ENCODE measurements around the gene MYT1.

MYT1 gene

DNA sequence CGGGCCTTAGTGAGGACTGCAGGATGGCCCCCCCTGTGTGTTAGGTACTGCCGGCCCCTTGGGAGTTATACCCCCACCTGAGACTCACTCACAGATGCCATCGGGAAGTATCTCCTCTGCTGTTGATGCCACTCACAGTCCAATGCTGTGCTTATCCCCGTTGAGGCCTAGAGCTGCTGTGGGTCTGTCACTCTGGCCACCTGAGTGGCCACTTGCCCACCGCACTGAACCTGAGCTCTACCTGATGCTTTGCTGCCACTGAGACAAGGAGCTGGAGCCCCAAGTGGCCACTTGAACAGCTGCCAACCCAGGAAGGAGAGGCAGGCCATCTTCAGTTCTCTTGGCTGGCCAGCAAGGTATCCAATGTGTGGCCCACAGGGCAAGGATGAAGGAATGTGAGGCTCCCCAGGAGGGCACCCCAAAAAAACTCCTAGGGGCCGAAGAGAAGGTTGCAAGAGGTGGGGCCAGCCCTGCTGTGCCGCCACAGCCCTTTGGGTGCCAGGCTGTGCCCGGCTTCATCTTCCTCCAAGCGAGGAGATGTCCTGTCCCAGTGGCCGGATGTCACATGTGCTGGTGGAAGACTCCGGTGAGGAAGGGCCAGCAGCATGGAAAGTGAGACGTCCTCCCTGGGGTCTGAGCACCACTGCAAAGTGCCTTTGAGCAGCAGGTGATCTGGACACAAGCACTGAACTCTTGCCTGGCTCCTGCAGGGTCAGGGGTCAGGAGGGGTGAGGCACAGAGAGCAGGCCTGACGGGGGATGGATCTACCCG lies 61.8 kb downstream of the MYT1 start:
- H3K4me3 ChIP-seq (ENCODE audit: low read depth, low read length) = no peak overlapping the region
- TF ChIP-seq, protein P1, sequence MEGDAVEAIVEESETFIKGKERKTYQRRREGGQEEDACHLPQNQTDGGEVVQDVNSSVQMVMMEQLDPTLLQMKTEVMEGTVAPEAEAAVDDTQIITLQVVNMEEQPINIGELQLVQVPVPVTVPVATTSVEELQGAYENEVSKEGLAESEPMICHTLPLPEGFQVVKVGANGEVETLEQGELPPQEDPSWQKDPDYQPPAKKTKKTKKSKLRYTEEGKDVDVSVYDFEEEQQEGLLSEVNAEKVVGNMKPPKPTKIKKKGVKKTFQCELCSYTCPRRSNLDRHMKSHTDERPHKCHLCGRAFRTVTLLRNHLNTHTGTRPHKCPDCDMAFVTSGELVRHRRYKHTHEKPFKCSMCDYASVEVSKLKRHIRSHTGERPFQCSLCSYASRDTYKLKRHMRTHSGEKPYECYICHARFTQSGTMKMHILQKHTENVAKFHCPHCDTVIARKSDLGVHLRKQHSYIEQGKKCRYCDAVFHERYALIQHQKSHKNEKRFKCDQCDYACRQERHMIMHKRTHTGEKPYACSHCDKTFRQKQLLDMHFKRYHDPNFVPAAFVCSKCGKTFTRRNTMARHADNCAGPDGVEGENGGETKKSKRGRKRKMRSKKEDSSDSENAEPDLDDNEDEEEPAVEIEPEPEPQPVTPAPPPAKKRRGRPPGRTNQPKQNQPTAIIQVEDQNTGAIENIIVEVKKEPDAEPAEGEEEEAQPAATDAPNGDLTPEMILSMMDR (IDR thresholded peaks at IDR 0.05; ENCODE audit: low read depth, low read length) = no peak

DNA sequence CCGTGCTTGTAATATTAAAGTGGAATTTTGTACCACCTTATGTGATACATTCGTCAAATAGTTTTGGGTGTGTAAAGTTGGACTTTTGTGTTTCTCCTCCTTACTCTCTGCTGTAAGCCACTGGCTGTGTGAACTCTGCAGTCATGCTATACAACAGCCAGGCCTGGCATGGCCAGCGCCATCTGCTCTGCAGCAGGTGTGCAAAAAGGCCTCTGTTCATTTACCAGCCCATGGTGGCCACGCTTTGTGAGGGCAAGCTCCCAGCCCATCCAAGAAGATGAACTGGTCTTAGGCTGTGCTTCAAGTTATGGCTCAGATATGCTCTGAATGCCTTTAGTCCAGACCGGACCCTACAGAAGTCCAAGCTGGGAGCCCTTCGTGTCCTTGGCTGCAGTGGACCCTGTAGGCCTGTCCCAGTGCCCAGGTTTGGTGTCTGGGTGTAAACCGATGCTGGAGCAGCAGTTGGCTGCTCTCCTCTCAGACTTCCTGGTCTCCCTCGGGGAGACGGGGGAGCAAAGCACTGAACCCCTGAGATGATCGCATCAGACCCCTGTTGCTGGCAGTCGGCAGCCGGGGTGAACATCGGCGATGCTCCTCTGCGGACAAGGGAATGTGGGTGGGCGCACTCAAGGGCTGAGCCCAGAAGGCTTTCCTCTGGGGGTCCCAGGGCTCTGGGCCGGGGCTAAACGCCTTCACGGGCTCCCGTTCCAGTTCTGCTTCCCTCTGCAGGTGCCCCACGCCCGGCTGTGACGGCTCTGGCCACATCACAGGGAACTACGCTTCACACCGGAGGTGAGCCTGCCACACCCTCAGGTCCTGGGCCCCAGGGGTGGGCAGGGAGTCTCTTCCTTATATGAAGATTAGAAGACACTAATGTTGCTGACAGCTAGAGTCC lies 62.7 kb downstream of the MYT1 start:
- TF ChIP-seq, protein P1 (IDR thresholded peaks at IDR 0.05; ENCODE audit: low read depth, low read length) = no peak

DNA sequence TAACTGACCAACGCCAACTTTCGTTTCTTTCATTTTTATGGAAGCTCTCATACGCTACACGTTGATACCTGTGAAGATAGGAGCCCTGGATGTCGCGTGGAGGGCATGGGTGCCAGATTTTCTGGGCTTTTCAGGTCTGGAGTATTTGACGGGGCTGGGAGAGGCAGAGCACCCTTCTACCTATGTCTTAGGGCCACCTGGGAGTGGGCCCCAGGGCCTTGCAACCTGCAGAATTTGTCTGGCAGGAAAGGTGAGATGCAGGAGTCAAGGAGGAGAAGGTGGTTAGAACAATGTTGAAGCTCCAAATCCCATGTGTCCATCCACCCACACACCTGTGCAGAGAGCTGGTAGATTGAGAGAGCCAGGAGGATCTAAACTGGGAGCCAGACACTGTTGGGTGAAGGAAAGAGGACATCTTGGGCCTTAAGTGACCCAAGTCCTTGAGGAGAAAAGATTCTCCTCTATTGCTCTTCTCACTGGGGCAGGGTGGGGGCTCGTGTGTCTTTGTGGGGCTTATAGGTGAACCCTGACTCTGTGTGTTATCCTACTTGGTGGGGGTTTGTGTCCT lies 63.9 kb downstream of the MYT1 start:
- TF ChIP-seq, protein P1 (IDR thresholded peaks at IDR 0.05; ENCODE audit: low read depth, low read length) = no peak
- H3K4me3 ChIP-seq (ENCODE audit: low read depth, low read length) = no peak overlapping the region

More for the DNA sequence above, 62.7 kb downstream of the MYT1 start:
- H3K4me3 ChIP-seq (ENCODE audit: low read depth, low read length) = no peak overlapping the region

DNA sequence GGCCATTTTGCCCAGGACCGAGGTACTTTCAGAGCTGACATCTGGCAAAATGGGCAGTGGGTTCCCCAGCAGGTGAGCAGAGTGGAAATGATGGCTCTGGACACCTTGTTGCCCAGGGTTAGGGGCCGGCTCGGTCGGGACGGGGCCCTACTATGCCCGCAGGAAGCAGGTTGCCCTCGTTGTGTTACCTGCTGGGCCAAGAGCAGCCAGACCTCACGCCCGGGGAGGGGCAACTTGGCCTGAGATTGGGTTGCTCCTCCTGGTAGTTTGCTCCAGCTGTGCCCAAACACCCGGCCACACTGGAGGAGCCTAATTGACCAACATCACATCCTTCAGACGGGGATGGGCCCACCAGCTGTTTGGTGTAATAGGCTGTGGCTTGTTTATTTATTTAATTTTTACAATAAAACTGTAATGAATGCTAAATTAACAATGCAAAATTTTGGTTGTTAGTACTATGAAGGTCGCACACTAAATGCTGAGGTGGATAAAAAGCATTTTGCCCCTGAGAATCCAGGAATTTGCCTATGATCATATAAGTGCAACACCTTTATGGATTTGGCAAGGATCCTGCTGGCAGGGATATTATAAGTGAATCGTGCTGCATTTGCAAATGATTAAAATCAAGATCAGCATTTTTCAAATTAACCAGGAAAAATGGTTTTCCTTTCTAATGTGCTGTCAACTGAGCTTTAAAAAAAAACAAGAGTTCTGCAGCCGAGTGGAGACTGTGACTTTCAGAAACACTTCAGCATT lies 64.7 kb downstream of the MYT1 start:
- TF ChIP-seq, protein P1 (IDR thresholded peaks at IDR 0.05; ENCODE audit: low read depth, low read length) = no peak
- H3K4me3 ChIP-seq (ENCODE audit: low read depth, low read length) = no peak overlapping the region

DNA sequence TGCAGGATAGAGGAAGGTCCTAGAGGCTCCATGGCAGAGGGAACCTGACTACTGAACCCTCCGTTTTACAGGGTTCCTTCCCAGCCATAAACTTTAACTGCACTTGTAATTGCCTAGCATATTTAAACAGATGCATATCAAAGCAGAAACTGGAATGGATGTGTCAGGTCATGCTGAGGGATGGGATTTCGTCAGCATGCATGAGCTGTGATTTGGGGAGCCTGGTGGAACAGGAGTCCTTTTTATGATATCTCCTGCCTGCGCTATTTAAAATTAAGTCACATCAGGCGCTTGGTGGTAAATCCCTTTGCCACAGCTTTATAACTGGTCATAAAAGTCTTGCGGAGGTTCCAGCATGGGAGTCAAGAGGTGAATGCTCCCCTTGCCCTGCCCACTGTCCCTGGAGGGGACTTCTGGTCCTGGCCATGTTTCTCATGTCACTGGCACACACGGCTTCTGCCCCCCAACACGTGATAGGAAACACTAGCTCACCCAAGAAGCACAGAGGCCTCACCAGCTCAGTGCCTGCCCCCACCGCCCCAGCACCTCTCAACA lies 65.3 kb downstream of the MYT1 start:
- no peak overlapping the region for H3K4me3 ChIP-seq (ENCODE audit: low read depth, low read length)
- TF ChIP-seq, protein P1 (IDR thresholded peaks at IDR 0.05; ENCODE audit: low read depth, low read length) = no peak

DNA sequence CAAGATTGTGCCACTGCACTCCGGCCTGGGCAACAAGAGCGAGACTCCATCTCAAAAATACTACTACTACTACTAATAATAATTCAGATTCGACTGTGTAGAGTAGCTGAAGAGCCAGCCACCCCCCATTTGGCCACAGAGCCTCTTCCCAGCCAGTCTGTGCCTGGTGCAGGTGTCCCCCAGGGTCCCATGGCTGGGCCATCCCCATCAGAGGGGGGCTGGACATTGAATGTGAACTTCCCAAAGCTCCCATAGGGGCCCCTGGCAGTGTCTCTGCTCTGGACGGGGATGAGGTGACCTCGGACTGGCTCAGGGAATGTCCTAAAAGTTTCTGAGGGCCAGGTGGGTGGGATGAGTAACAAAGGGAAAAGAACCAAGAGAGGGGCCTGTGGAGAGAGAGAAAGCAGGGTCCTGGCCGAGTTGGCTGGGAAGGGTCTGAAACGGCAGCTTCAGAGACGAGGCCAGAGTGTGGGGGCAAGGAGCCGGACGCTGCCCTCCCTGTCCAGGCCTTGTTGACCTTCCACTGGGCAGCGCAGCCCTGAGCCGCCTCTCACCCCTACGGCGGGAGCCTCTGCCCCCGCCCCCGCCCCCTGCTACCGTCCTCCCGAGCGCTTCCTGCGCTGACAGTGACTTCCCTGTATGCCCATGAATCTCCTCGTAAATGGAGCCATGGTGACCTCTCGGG lies 66.4 kb downstream of the MYT1 start:
- H3K4me3 ChIP-seq (ENCODE audit: low read depth, low read length) = no peak overlapping the region

More for the DNA sequence above, 66.4 kb downstream of the MYT1 start:
- TF ChIP-seq, protein P1 (IDR thresholded peaks at IDR 0.05; ENCODE audit: low read depth, low read length) = no peak
